PC-9 (cell line): Measurements from ENCODE around the gene OPN1LW.

Source experiments
- CTCF ChIP-seq: fragments of 200-600 bp; sonication (generic); conservative IDR thresholded peaks from 2 replicates; pipeline ENCODE4 v1.6.1; 2017; ENCODE audit warnings: mixed run types, antibody characterized with exemption, mild to moderate bottlenecking, moderate library complexity
- EZH2 ChIP-seq: fragments of 200-600 bp; sonication (generic); IDR thresholded peaks from 2 replicates; pipeline ENCODE4 v1.8.0; 2017; ENCODE audit warnings: antibody characterized with exemption, low read depth

GRCh38 chrX:154140742-154141141 is 3.3 kb upstream of the OPN1LW start:
- no peak for TF ChIP-seq CTCF
- TF ChIP-seq EZH2, result no peak
